Breast epithelium (tissue), 4 donors: ENCODE results near the gene EIF2S1. TPM values are rescaled to one million over a fixed set of nuclear protein-coding genes. Genes with fewer than 3 reads are reported as not detected.

Source experiments
- DNase-seq, 2 donors: peaks; one replicate each; pipeline ENCODE4 v3.0.0-alpha.2; 2019; ENCODE audit warnings: low spot score in 2 of 2
- H3K27ac ChIP-seq, 2 donors: fragments of 200-600 bp; sonication (generic) in 1 of 2; one replicate each; pipeline ENCODE4 v1.5.1; 2016 to 2019; ENCODE audit warnings: mild to moderate bottlenecking in 1 of 2
- H3K27me3 ChIP-seq, 2 donors: fragments of 200-600 bp; sonication (generic) in 1 of 2; one replicate each; pipeline versions ENCODE4 v1.5.1 to v1.6.0; 2017 to 2019; ENCODE audit warnings: control low read depth in 1 of 2, mild to moderate bottlenecking in 1 of 2
- H3K36me3 ChIP-seq: fragments of 200-600 bp; one replicate; pipeline ENCODE4 v1.5.1; 2019
- H3K4me1 ChIP-seq, 2 donors: fragments of 200-600 bp; sonication (generic); one replicate each; pipeline ENCODE4 v1.5.1; 2016 to 2019; ENCODE audit warnings: control low read depth in 1 of 2
- H3K4me3 ChIP-seq, 3 donors: fragments of 200-600 bp; sonication (generic); 1 replicate in 2 of 3; 2 replicates in 1 of 3; pipeline ENCODE4 v1.5.1; 2016 to 2019; ENCODE audit warnings: mild to moderate bottlenecking in 3 of 3, moderate library complexity in 2 of 3
- H3K9me3 ChIP-seq, 2 donors: fragments of 200-600 bp; sonication (generic) in 1 of 2; one replicate each; pipeline ENCODE4 v1.5.1; 2016 to 2019; ENCODE audit warnings: control low read depth in 1 of 2
- CTCF ChIP-seq, 3 donors: fragments of 450-650 bp; IDR thresholded peaks; one replicate each; pipeline ENCODE4 v1.5.1; 2016 to 2017; ENCODE audit warnings: antibody characterized with exemption in 3 of 3, mild to moderate bottlenecking in 3 of 3, moderate library complexity in 3 of 3
- POLR2A ChIP-seq: fragments of 450-650 bp; IDR thresholded peaks from one replicate; pipeline ENCODE4 v1.6.1; 2016; ENCODE audit warnings: antibody characterized with exemption, mild to moderate bottlenecking, moderate library complexity
- POLR2AphosphoS5 ChIP-seq, 3 donors: sonication (generic); formaldehyde crosslinking; IDR thresholded peaks; one replicate each; pipeline ENCODE4 v1.6.1; 2017; ENCODE audit warnings: antibody characterized with exemption in 3 of 3
- intact Hi-C: fragments of 100-400 bp; cut with DNase I; formaldehyde crosslinking; loops from one replicate; pipeline ENCODE4 v1.15.1; 2023; ENCODE audit warnings: low total_unique reads
- total RNA-seq, 3 donors: library from RNA; depleted of rRNA; stranded (reverse); fragments of >200 nt; gene quantifications; one replicate each; pipeline ENCODE4 v1.1.0, GENCODE V29; 2016

EIF2S1 gene
- total RNA-seq, 3 donors from 2014 or later: 63.9 to 107 (median 89.4) TPM

DNA sequence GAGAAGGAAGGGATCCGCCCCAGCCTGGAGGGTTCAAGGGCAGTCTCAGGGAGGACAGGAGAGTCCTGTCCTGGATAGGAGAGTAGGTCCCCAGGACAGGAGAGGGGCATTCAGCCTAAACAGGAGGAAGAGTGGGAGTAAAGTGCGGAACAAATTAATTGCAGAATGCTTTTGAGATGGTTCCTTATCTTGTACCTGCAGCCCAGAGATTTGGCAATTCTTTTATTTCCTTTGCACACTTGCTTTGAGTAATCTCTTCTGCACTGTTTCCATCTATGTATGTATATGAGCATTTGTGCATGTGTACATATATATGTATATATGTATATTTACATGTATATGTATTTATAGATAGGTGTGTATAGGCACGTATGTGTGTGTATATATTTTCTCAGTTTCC lies 29.1 kb downstream of the EIF2S1 start:
- H3K27ac ChIP-seq: no peak overlapping the region
- no peaks in the 10 kb centered on the region for H3K27me3 ChIP-seq
- no peaks in the 10 kb centered on the region for H3K4me1 ChIP-seq
- no peak for TF ChIP-seq POLR2AphosphoS5 (IDR thresholded peaks at IDR 0.05)
- no peak for TF ChIP-seq POLR2A
- no peak for TF ChIP-seq CTCF (IDR thresholded peaks at IDR 0.05)
- no peaks in the 10 kb centered on the region for H3K36me3 ChIP-seq
- no peak for DNase-seq
- intact Hi-C loops: no loop called here
- H3K4me3 ChIP-seq: no peak overlapping the region
- H3K9me3 ChIP-seq: no peaks in the 10 kb centered on the region

- Histone ChIP-seq H3K27me3 (no peaks in the 10 kb centered on the region), H3K4me3 (no peak overlapping the region), H3K27ac (no peak overlapping the region), H3K9me3 (no peaks in the 10 kb centered on the region), H3K4me1 (no peaks in the 10 kb centered on the region), H3K36me3 (no peaks in the 10 kb centered on the region)
- DNase-seq: no peak
- intact Hi-C loops: no loop called here
- TF ChIP-seq CTCF (IDR thresholded peaks at IDR 0.05) (no peak), POLR2A (no peak), POLR2AphosphoS5 (IDR thresholded peaks at IDR 0.05) (no peak)
Observed at GRCh38 chr14:67389811-67390534, 29.8 kb downstream of the EIF2S1 start.

DNA sequence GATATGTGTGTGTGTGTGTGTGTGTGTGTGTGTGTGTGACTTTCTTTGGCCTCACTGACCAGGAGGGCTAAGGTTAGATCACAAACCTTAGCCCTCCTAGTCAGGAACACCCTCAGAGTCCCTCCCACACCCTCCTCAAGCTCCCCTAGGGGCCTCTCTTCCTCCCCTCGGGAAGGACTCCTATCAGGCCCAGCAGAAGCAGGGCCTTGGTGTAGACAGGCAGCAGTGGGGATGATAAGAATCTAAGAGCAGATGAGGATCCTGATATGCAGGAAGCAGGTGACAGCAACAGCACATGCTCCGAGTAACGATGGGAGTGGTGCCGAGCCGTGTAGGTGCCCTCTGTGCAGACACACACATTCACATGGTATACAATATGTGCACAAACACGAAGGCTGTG lies 31.1 kb downstream of the EIF2S1 start:
- Histone ChIP-seq H3K4me1 (no peaks in the 10 kb centered on the region), H3K27ac (no peak overlapping the region), H3K4me3 (no peak overlapping the region), H3K9me3 (no peaks in the 10 kb centered on the region), H3K27me3 (no peaks in the 10 kb centered on the region), H3K36me3 (no peaks in the 10 kb centered on the region)
- intact Hi-C loops: no loop called here
- DNase-seq: no peak
- TF ChIP-seq POLR2A: no peak
- no peak for TF ChIP-seq CTCF (IDR thresholded peaks at IDR 0.05)
- no peak for TF ChIP-seq POLR2AphosphoS5 (IDR thresholded peaks at IDR 0.05)

DNA sequence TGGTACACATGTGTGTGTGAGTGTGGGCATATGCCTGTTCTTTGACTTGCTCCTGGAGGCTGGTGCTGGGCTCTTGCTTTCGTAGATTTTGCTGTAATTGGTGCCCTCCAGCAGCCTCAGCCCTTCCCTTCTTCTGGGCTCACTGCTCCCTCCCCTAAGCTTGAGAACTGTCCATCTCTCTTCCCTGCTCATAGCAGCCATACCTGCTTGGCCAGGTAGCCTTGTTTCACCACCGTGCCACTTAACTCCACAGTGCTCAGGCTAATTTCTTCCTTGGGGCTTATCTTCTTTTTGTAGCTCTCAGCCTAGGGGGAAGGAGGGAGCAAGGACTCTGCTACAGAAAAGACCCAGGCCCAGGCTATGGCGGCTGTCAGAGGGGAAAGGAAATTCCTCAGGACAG lies 32.0 kb downstream of the EIF2S1 start:
- intact Hi-C loops: no loop called here

More for the DNA sequence above, 32.0 kb downstream of the EIF2S1 start:
- Histone ChIP-seq H3K36me3 (no peaks in the 10 kb centered on the region), H3K27ac (no peak overlapping the region), H3K27me3 (no peaks in the 10 kb centered on the region), H3K4me3 (no peak overlapping the region), H3K4me1 (no peaks in the 10 kb centered on the region), H3K9me3 (no peaks in the 10 kb centered on the region)
- TF ChIP-seq CTCF (IDR thresholded peaks at IDR 0.05) (no peak), POLR2A (no peak), POLR2AphosphoS5 (IDR thresholded peaks at IDR 0.05) (no peak)
- no peak for DNase-seq
